Hair follicle dermal papilla cell (primary cell): ENCODE data around the gene MRPL30. TPM values are rescaled to one million over a fixed set of nuclear protein-coding genes. Genes with fewer than 3 reads are reported as not detected.

Experiments
- small RNA-seq: library from RNA; depleted of rRNA; stranded (forward); fragments of <200 nt; gene quantifications from one replicate; pipeline ENCODE3, GENCODE V24; 2012
- total RNA-seq: library from RNA; depleted of rRNA; stranded (reverse); fragments of >200 nt; gene quantifications from 2 replicates; pipeline ENCODE4 v1.2.3, GENCODE V29; 2012

MRPL30 gene
- 28.1 and 31.0 TPM in 2 replicates for total RNA-seq

GRCh38 chr2:99180755-99181623, at the start of gene MRPL30, which contains the start of gene MITD1:
Gene MRPL30 (plus strand): TSS chr2:99181184. CDS start chr2:99186204, 5,020 bp downstream.
Gene MITD1 (minus strand): TSS chr2:99181058. CDS start chr2:99180981, 77 bp downstream.

DNA sequence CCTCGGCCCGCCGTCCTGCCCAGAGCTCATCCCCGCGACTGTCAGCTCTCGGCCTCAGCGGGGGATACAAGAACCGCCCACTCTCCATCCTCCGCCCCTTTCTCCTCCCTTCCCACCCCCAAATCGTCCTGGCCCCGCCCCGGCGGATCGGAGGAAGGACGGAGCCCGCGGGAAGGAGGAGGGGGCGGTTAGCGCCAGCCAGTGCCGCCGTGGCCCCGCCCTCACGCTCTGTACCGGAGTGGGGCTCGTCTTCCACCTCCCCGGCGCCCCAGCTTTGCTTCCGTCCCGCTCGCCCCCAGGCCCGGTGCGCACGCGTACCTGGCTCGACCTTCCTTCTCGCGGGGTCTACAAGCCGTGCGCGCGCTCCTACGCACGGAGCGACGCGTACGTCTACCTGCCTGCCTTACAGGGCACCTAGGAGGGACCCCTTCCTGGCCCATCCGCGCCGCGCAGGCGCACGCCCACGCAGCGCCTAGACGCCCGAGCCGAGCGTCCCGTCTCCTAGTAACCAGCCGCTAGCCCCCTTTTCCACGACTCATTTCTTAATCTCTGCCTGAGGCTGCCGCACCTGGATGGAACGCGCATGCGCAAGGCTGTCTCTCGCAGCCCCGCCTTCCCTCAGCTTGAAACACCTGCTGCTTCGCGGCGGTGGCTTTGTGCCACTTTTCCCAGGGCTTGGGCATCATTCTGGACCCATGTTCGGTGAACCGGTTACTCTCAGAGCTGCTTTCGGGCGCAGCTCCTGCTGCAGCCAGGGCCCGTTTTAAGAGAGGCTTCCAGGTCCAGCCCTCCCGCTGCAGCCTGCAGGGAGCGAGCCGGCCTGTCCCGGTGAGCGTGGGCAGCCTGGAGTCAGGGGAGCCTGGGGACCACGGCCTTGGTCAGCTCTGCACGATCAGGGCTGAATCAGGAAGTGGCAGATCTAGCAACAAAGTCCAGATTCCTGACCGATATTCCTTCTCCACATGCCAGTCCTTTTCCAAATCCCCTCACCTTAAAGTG, 39.6 kb upstream of the MRPL30 start, which contains the start of gene C2orf15:
C2orf15 (plus strand) TSS at position 598 of the 999 bp plus-strand sequence. CDS start 8,852 bp downstream, outside the sequence.

GRCh38 chr2:99154643-99155536, 26.1 kb upstream of the MRPL30 start, which contains the start of the genes LIPT1 and TSGA10:
Gene LIPT1 (plus strand): TSS chr2:99154967. CDS start chr2:99161958, 6,991 bp downstream.
Gene TSGA10 (minus strand): TSS chr2:99154942. CDS start chr2:99109439, 45,503 bp downstream.

Small RNAs within 50 kb of the gene (small RNA-seq; reads per million reads assigned to genes)
- not detected for gene AC092587.1

Other genes with a start within 250 kb of the MRPL30 start
- 0.12 and 0.16 TPM in 2 replicates for gene CRACDL, start 245.0 kb upstream of the MRPL30 start, total RNA-seq
- not detected in 2 replicates for gene C2orf15, start 39.5 kb upstream of the MRPL30 start, total RNA-seq
- 1.9 and 2.1 TPM in 2 replicates for gene TSGA10, start 26.2 kb upstream of the MRPL30 start, total RNA-seq
- 4.5 and 4.7 TPM in 2 replicates for gene LIPT1, start 26.2 kb upstream of the MRPL30 start, total RNA-seq
- 10.4 and 11.4 TPM in 2 replicates for gene MITD1, start 126 bp upstream of the MRPL30 start, total RNA-seq
- not detected in 2 replicates for gene LYG2, start 74.5 kb downstream of the MRPL30 start, total RNA-seq
- gene LYG1, start 120.0 kb downstream of the MRPL30 start, total RNA-seq, result 0.32 TPM in 1 of 2 replicates, not detected in the other
- 56.0 and 63.4 TPM in 2 replicates for gene TXNDC9, start 155.1 kb downstream of the MRPL30 start, total RNA-seq
- gene EIF5B, start 156.2 kb downstream of the MRPL30 start, total RNA-seq, result 12.1 and 18.2 TPM in 2 replicates